ENCODE results near the gene METTL22.

- TF ChIP-seq POLR2A (IDR thresholded peaks at IDR 0.05) = no peak
- no peak for TF ChIP-seq CTCF (IDR thresholded peaks at IDR 0.05)
These were observed 57.7 kb downstream of the METTL22 start for GRCh38 chr16:8679151-8679550.
